HCT116 (cell line): Measurements from ENCODE around the gene PTPRR. TPM values are rescaled to one million over a fixed set of nuclear protein-coding genes. Genes with fewer than 3 reads are reported as not detected.

ENCODE experiments used
- ATAC-seq: fragments of 200-7000 bp; cut with Tn5 transposase; 2 replicates; pipeline ENCODE4 v1.9.1; 2020; ENCODE audit warnings: mild to moderate bottlenecking, moderate library complexity
- BruUV-seq: library from RNA; stranded (reverse); fragments of 400-500 nt; replicated peaks from 2 replicates; lab custom pipeline; 2021; lab: Mats Ljungman, UMichigan
- CTCF ChIA-PET: fragments of 300-600 bp; sonication (Branson Sonifier 250); formaldehyde crosslinking; loops from one replicate; lab custom pipeline; 2021; ENCODE audit warnings: antibody characterized with exemption; lab: Charles Lee
- POLR2A ChIA-PET: fragments of 300-600, 350-600 bp; sonication (Branson Sonifier 250); formaldehyde crosslinking; loops from one replicate; lab custom pipeline; 2021; ENCODE audit warnings: antibody characterized with exemption; lab: Charles Lee
- RAD21 ChIA-PET, 2 experiments: fragments of 300-600 bp; sonication (Branson Sonifier 250); formaldehyde crosslinking; loops; one replicate each; lab custom pipeline; 2023; ENCODE audit warnings: low total read pairs in 2 of 2; ENCODE audit not compliant: uncharacterized antibody in 2 of 2, unreplicated experiment in 2 of 2, low non-redundant PET in 1 of 2; lab: Charles Lee
- DNase-seq: peaks from one replicate; pipeline ENCODE4 v3.0.0-alpha.2; 2010; ENCODE audit warnings: low read depth, low spot score
- H2AFZ ChIP-seq: fragments of 200-600 bp; shearing (Covaris generic), sonication (generic); 2 replicates; pipeline ENCODE4 v1.6.1; 2017; ENCODE audit warnings: low read depth, mixed run types, mixed read lengths, antibody characterized with exemption, low read length; ENCODE audit not compliant: poor library complexity, severe bottlenecking
- H3K27ac ChIP-seq: 2 replicates; pipeline ENCODE4 v1.5.1; 2012; ENCODE audit warnings: low read depth, low read length
- H3K27me3 ChIP-seq: fragments of 200-600 bp; sonication (generic); 2 replicates; pipeline ENCODE4 v1.6.1; 2016; ENCODE audit warnings: mixed run types, low read length, mixed read lengths; ENCODE audit not compliant: insufficient read depth
- H3K36me3 ChIP-seq, 2 experiments: fragments of 200-500 bp in 1 of 2; fragments of 200-600 bp in 1 of 2; sonication (Bioruptor generic) in 1 of 2; sonication (generic) in 1 of 2; 2 replicates each; pipeline versions ENCODE4 v1.5.1 to v1.6.1; 2014 to 2016; ENCODE audit warnings: low read length in 2 of 2, inconsistent platforms in 1 of 2, mixed read lengths in 1 of 2, mixed run types in 1 of 2; ENCODE audit not compliant: insufficient read depth in 2 of 2, control insufficient read depth in 1 of 2
- H3K4me1 ChIP-seq, 2 experiments: fragments of 200-600 bp in 1 of 2; sonication (generic) in 1 of 2; 2 replicates each; pipeline versions ENCODE4 v1.5.1 to v1.6.1; 2012 to 2017; ENCODE audit warnings: low read length in 2 of 2, inconsistent platforms in 1 of 2, mild to moderate bottlenecking in 1 of 2, mixed read lengths in 1 of 2, mixed run types in 1 of 2, moderate library complexity in 1 of 2; ENCODE audit not compliant: insufficient read depth in 2 of 2, control insufficient read depth in 1 of 2
- H3K4me2 ChIP-seq: fragments of 200-600 bp; sonication (generic); 2 replicates; pipeline ENCODE4 v1.6.1; 2017; ENCODE audit warnings: mixed run types, low read length, mixed read lengths
- H3K4me3 ChIP-seq, 2 experiments: fragments of 200-600 bp in 1 of 2; sonication (generic) in 1 of 2; replicated peaks in 1 of 2; 2 replicates each; pipeline ENCODE4 v1.5.1; 2011 to 2016; ENCODE audit warnings: low read length in 2 of 2, control low read depth in 1 of 2, low read depth in 1 of 2, mild to moderate bottlenecking in 1 of 2, mixed read lengths in 1 of 2, mixed run types in 1 of 2
- H3K79me2 ChIP-seq: fragments of 200-600 bp; sonication (generic); 2 replicates; pipeline ENCODE4 v1.6.1; 2017; ENCODE audit warnings: mild to moderate bottlenecking, mixed run types, low read length, moderate library complexity, mixed read lengths; ENCODE audit not compliant: insufficient read depth
- H3K9ac ChIP-seq: fragments of 200-600 bp; sonication (generic); 2 replicates; pipeline ENCODE4 v1.6.1; 2016; ENCODE audit warnings: low read length, mixed read lengths
- H3K9me2 ChIP-seq: fragments of 200-600 bp; sonication (generic), shearing (Covaris generic); 2 replicates; pipeline ENCODE4 v1.6.1; 2017; ENCODE audit warnings: mixed run types, mild to moderate bottlenecking, moderate library complexity; ENCODE audit not compliant: insufficient read depth
- H3K9me3 ChIP-seq, 2 experiments: fragments of 200-500 bp in 1 of 2; fragments of 200-600 bp in 1 of 2; sonication (Bioruptor generic) in 1 of 2; sonication (generic) in 1 of 2; 2 replicates each; pipeline ENCODE4 v1.6.1; 2014 to 2017; ENCODE audit warnings: low read length in 2 of 2, mixed read lengths in 2 of 2, inconsistent platforms in 1 of 2, low read depth in 1 of 2, mild to moderate bottlenecking in 1 of 2, mixed run types in 1 of 2, moderate library complexity in 1 of 2; ENCODE audit not compliant: control insufficient read depth in 1 of 2, insufficient read depth in 1 of 2
- H4K20me1 ChIP-seq: fragments of 200-600 bp; sonication (generic), shearing (Covaris generic); 2 replicates; pipeline ENCODE4 v1.6.1; 2017; ENCODE audit warnings: mixed run types, mild to moderate bottlenecking, moderate library complexity; ENCODE audit not compliant: insufficient read depth
- CBX3 ChIP-seq: IDR thresholded peaks from 2 replicates; pipeline ENCODE4 v1.6.1; 2012; ENCODE audit warnings: low read depth
- CEBPB ChIP-seq: IDR thresholded peaks from 2 replicates; pipeline ENCODE4 v1.6.1; 2012; ENCODE audit warnings: low read depth
- EGR1 ChIP-seq: IDR thresholded peaks from 2 replicates; pipeline ENCODE4 v1.6.1; 2012; ENCODE audit warnings: low read depth
- ELF1 ChIP-seq: IDR thresholded peaks from 2 replicates; pipeline ENCODE4 v1.6.1; 2012; ENCODE audit warnings: low read depth, borderline replicate concordance
- EZH2phosphoT487 ChIP-seq: fragments of 200-600 bp; IDR thresholded peaks from 2 replicates; pipeline ENCODE4 v1.6.1; 2018; ENCODE audit warnings: antibody characterized with exemption, borderline replicate concordance
- JUND ChIP-seq: IDR thresholded peaks from 2 replicates; pipeline ENCODE4 v1.6.1; 2012
- POLR2A ChIP-seq: IDR thresholded peaks from 2 replicates; pipeline ENCODE4 v1.7.0; 2011; ENCODE audit warnings: borderline replicate concordance; ENCODE audit not compliant: insufficient read depth, insufficient read length; ENCODE audit errors: extremely low read depth
- POLR2AphosphoS5 ChIP-seq: IDR thresholded peaks from 2 replicates; pipeline ENCODE4 v1.6.1; 2011; ENCODE audit warnings: mild to moderate bottlenecking, low read depth, low read length, moderate library complexity
- RAD21 ChIP-seq: IDR thresholded peaks from 2 replicates; pipeline ENCODE4 v1.6.1; 2012; ENCODE audit warnings: low read depth, mild to moderate bottlenecking
- SIN3A ChIP-seq: IDR thresholded peaks from 2 replicates; pipeline ENCODE4 v1.6.1; 2012; ENCODE audit warnings: low read depth
- SP1 ChIP-seq: IDR thresholded peaks from 2 replicates; pipeline ENCODE4 v1.6.1; 2012; ENCODE audit warnings: low read depth
- TCF7L2 ChIP-seq: IDR thresholded peaks from 2 replicates; pipeline ENCODE4 v1.7.0; 2011; ENCODE audit warnings: borderline replicate concordance, inconsistent platforms; ENCODE audit not compliant: insufficient read depth, insufficient read length; ENCODE audit errors: extremely low read depth
- YY1 ChIP-seq: IDR thresholded peaks from 2 replicates; pipeline ENCODE4 v1.6.1; 2011; ENCODE audit warnings: low read length, low read depth, moderate library complexity, mild to moderate bottlenecking; ENCODE audit not compliant: insufficient replicate concordance; ENCODE audit errors: extremely low read depth
- ZFX ChIP-seq: fragments of 450-650 bp; IDR thresholded peaks from 2 replicates; pipeline ENCODE4 v1.6.1; 2017
- ZNF274 ChIP-seq: fragments of 200-500 bp; sonication (Bioruptor generic); IDR thresholded peaks from 2 replicates; pipeline ENCODE4 v1.6.1; 2014; ENCODE audit warnings: mild to moderate bottlenecking, low read depth, low read length, inconsistent platforms
- intact Hi-C: fragments of 100-400 bp; cut with micrococcal nuclease; formaldehyde crosslinking; loops from 2 replicates; pipeline ENCODE4 v1.10.0; 2022
- total RNA-seq: library from RNA; stranded (reverse); gene quantifications from one replicate; pipeline ENCODE4 v1.2.1, GENCODE V29; 2021; ENCODE audit not compliant: unreplicated experiment
- TF ChIP-seq, protein P1 (sequence below), 3 experiments: fragments of 200-600 bp in 1 of 3; sonication (generic) in 1 of 3; IDR thresholded peaks in 2 of 3; conservative IDR thresholded peaks in 1 of 3; 2 replicates each; pipeline ENCODE4 v1.5.1; 2012 to 2017; ENCODE audit warnings: low read depth in 2 of 3, low read length in 2 of 3, antibody characterized with exemption in 1 of 3, borderline replicate concordance in 1 of 3, control low read depth in 1 of 3, mild to moderate bottlenecking in 1 of 3, mixed read lengths in 1 of 3, mixed run types in 1 of 3, moderate library complexity in 1 of 3; ENCODE audit not compliant: insufficient read depth in 1 of 3
- TF ChIP-seq, protein P2 (sequence below): IDR thresholded peaks from 2 replicates; pipeline ENCODE4 v1.6.1; 2011; ENCODE audit warnings: mild to moderate bottlenecking, low read length, moderate library complexity; ENCODE audit not compliant: insufficient replicate concordance; ENCODE audit errors: extremely low read depth

PTPRR gene
- total RNA-seq, 1 experiment from 2014 or later: 0.27 TPM

- no TSS peak for BruUV-seq
- TF ChIP-seq ZNF274 (no peak), POLR2A (no peak), SP1 (no peak), EZH2phosphoT487 (no peak), JUND (no peak), CEBPB (no peak), RAD21 (no peak), YY1 (no peak), CBX3 (no peak), POLR2AphosphoS5 (no peak)
- Histone ChIP-seq H3K4me2 (no peak overlapping the region), H3K9me3 (no peaks in the 10 kb centered on the region), H3K36me3 (no peaks in the 10 kb centered on the region), H3K27me3 (no peaks in the 10 kb centered on the region), H2AFZ (no peak overlapping the region), H3K79me2 (no peaks in the 10 kb centered on the region), H3K4me3 (no peak overlapping the region), H3K9ac (no peak overlapping the region), H3K9me2 (no peaks in the 10 kb centered on the region), H4K20me1 (no peaks in the 10 kb centered on the region), H3K27ac (no peak overlapping the region), H3K4me1 (0 out of 4 replicates have a peak, but pooled peaks cover 0 to 5% of the 10 kb centered on the region in 2 experiments)
- ChIA-PET RAD21 (no interaction called here), CTCF (no interaction called here), POLR2A (no interaction called here)
- DNase-seq (no peak), ATAC-seq (no peak)
- intact Hi-C loops: loop anchor here (10.0 kb wide), 1 partner anchor 246 kb away; no protein-coding TSS in a partner anchor
Observed at GRCh38 chr12:70598467-70599193, 321.9 kb downstream of the PTPRR start.

DNA sequence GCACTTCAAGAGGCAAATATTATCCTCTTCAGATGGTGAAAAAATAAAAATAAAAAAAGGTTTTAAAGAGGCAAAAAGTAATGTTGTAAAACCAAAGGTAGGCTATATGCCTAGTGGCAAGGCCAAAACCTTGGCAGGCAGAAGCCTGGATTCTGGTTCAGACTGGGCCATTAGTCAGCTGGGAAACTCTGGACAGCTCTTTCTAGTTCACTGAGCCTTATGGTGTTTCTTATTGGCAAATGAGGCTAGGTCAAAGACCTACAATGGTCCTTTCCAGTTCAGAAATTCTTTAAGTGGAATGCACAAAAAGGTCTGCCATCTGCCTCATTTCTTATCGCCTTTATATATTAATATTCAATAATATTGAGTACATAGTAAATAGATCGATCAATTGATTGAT is 327.9 kb downstream of the PTPRR start:
- CTCF ChIA-PET: no interaction called here
- Histone ChIP-seq H4K20me1 (no peaks in the 10 kb centered on the region), H3K9me2 (no peaks in the 10 kb centered on the region), H3K79me2 (no peaks in the 10 kb centered on the region), H3K27me3 (no peaks in the 10 kb centered on the region), H3K4me3 (no peak overlapping the region), H3K4me1 (no peaks in the 10 kb centered on the region), H3K9me3 (no peaks in the 10 kb centered on the region), H3K9ac (no peak overlapping the region), H3K4me2 (no peak overlapping the region), H2AFZ (no peak overlapping the region), H3K27ac (no peak overlapping the region), H3K36me3 (no peaks in the 10 kb centered on the region)
- intact Hi-C loops: loop anchor here (10.0 kb wide), 1 partner anchor 252 kb away; no protein-coding TSS in a partner anchor
- POLR2A ChIA-PET: no interaction called here
- ATAC-seq (no peak), DNase-seq (no peak)
- BruUV-seq: no TSS peak
- RAD21 ChIA-PET: no interaction called here
- no peak for TF ChIP-seq POLR2A
- no peak for TF ChIP-seq RAD21
- no peak for TF ChIP-seq SIN3A
- no peak for TF ChIP-seq TCF7L2
- TF ChIP-seq CBX3: no peak
- TF ChIP-seq ZFX: no peak
- TF ChIP-seq ZNF274: no peak
- TF ChIP-seq EGR1: no peak
- TF ChIP-seq CEBPB: no peak
- no peak for TF ChIP-seq POLR2AphosphoS5
- TF ChIP-seq JUND: no peak
- TF ChIP-seq ELF1: no peak
- TF ChIP-seq, protein P1, sequence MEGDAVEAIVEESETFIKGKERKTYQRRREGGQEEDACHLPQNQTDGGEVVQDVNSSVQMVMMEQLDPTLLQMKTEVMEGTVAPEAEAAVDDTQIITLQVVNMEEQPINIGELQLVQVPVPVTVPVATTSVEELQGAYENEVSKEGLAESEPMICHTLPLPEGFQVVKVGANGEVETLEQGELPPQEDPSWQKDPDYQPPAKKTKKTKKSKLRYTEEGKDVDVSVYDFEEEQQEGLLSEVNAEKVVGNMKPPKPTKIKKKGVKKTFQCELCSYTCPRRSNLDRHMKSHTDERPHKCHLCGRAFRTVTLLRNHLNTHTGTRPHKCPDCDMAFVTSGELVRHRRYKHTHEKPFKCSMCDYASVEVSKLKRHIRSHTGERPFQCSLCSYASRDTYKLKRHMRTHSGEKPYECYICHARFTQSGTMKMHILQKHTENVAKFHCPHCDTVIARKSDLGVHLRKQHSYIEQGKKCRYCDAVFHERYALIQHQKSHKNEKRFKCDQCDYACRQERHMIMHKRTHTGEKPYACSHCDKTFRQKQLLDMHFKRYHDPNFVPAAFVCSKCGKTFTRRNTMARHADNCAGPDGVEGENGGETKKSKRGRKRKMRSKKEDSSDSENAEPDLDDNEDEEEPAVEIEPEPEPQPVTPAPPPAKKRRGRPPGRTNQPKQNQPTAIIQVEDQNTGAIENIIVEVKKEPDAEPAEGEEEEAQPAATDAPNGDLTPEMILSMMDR (IDR thresholded peaks at IDR 0.05 in 2 of 3, conservative IDR thresholded peaks at IDR 0.05 in 1 of 3; ENCODE audit: borderline replicate concordance in 1 of 3, insufficient read depth in 1 of 3, low read depth in 2 of 3, low read length in 2 of 3): no peak
- TF ChIP-seq, protein P2, sequence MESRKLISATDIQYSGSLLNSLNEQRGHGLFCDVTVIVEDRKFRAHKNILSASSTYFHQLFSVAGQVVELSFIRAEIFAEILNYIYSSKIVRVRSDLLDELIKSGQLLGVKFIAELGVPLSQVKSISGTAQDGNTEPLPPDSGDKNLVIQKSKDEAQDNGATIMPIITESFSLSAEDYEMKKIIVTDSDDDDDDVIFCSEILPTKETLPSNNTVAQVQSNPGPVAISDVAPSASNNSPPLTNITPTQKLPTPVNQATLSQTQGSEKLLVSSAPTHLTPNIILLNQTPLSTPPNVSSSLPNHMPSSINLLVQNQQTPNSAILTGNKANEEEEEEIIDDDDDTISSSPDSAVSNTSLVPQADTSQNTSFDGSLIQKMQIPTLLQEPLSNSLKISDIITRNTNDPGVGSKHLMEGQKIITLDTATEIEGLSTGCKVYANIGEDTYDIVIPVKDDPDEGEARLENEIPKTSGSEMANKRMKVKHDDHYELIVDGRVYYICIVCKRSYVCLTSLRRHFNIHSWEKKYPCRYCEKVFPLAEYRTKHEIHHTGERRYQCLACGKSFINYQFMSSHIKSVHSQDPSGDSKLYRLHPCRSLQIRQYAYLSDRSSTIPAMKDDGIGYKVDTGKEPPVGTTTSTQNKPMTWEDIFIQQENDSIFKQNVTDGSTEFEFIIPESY: no peak
